Fibroblast of villous mesenchyme (primary cell): ENCODE results near the gene ACKR3. TPM values are rescaled to one million over a fixed set of nuclear protein-coding genes. Genes with fewer than 3 reads are reported as not detected.

Experiments used
- DNase-seq: peaks from one replicate; pipeline ENCODE4 v3.0.0-alpha.2; 2010; ENCODE audit warnings: low read depth
- H3K4me3 ChIP-seq: 2 replicates; pipeline ENCODE4 v1.5.1; 2011; ENCODE audit warnings: low read depth, mild to moderate bottlenecking, low read length
- total RNA-seq: library from RNA; depleted of rRNA; stranded (reverse); fragments of >200 nt; gene quantifications from 2 replicates; pipeline ENCODE4 v1.2.3, GENCODE V29; 2012
- TF ChIP-seq, protein P1 (sequence below): IDR thresholded peaks from 2 replicates; pipeline ENCODE4 v1.5.1; 2012; ENCODE audit warnings: low read depth, mild to moderate bottlenecking, low read length; ENCODE audit not compliant: insufficient read depth

The ACKR3 gene
- total RNA-seq, 1 donor: not detected

DNA sequence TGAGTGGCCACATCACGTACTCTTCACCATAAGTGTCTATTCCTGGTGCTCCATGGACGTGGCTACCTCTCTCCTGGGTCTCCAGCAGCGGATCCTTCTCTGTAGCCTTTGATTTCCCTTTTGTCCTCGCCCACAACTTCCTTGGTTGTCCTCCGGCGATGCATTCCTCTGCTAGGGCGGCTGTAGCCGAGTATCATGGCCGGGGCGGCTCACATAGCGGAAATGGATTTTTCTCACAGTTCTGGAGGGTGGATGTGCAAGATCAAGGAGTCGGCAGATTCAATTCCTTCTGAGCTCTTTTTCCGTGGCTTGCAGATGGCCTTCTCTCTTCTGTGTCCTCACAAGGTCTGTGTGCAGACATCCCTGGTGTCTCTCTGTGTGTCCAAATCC lies 35.7 kb downstream of the ACKR3 start:
- H3K4me3 ChIP-seq: no peak overlapping the region
- no peak for DNase-seq
- TF ChIP-seq, protein P1, sequence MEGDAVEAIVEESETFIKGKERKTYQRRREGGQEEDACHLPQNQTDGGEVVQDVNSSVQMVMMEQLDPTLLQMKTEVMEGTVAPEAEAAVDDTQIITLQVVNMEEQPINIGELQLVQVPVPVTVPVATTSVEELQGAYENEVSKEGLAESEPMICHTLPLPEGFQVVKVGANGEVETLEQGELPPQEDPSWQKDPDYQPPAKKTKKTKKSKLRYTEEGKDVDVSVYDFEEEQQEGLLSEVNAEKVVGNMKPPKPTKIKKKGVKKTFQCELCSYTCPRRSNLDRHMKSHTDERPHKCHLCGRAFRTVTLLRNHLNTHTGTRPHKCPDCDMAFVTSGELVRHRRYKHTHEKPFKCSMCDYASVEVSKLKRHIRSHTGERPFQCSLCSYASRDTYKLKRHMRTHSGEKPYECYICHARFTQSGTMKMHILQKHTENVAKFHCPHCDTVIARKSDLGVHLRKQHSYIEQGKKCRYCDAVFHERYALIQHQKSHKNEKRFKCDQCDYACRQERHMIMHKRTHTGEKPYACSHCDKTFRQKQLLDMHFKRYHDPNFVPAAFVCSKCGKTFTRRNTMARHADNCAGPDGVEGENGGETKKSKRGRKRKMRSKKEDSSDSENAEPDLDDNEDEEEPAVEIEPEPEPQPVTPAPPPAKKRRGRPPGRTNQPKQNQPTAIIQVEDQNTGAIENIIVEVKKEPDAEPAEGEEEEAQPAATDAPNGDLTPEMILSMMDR: no peak

DNA sequence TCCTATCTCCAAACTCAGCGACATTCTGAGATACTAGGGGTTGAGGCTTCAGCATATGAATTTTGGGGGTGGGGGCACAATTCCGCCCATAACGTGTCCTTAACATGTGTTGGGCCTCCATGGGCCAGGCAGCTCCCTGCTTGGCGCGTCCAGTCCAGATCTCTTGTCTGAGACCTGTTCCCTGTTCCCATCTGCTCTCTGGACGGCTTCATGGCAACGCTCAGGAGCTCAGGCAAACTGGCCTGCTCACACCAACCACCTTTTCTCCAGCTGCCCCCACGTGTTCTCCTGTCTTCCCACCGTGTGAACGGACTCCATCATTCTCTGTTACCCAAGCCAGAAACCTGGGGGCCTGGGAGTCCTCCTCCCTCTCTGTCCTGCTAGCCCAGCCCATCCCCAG lies 36.4 kb downstream of the ACKR3 start:
- H3K4me3 ChIP-seq: no peak overlapping the region
- TF ChIP-seq, protein P1: no peak
- no peak for DNase-seq

DNA sequence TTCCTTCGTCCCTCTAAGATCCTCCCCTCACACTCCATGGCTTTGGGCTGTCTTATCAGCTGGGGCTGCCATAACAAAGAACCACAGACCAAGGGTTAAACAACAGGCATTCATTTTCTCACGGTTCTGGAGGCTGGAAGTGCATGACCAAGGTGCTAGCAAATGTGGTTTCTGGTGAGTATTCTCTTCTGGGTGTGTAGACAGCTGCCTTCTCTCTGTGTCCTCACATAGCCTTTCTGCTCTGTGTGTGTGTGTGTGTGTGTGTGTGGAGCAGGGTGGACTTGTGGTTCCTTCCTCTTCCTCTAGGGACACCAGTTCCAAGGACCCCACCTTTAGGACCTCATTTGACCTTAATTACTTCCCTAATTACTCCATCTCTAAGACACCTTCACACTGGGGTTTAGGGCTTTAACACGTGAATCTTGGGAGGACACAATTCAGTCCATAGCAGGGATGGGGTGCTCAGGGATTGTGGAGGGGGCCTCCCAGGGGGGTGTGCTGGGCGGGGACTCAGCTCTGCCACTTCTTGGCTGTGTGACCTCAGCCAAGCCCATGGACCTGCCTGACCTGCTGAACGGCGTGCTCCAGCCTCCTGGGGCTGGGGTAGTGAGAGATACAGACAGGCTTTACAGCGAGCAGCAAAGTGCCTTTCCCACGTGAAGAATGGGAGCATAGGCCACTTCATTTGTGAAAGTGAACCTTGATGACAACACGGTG lies 38.0 kb downstream of the ACKR3 start:
- H3K4me3 ChIP-seq: no peak overlapping the region
- DNase-seq: peak; percentile 15
- TF ChIP-seq, protein P1: no peak

DNA sequence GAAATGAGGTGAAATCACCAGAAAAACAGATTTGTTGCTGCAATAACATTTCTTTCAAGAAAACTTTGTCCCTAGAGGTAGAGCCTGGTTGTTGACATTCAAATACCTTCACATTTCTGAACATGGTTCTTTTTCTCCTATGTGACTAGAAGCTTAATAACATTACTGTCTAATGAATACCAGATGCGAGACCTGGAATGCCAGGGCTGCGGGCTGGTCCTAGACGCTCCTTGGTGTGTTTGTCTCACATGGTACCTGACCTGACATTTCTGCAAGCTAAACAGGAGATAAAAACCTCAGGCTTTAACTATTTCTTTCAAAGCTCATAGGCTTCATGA lies 38.5 kb downstream of the ACKR3 start:
- H3K4me3 ChIP-seq: no peak overlapping the region
- TF ChIP-seq, protein P1: no peak
- DNase-seq: peak; percentile 6

DNA sequence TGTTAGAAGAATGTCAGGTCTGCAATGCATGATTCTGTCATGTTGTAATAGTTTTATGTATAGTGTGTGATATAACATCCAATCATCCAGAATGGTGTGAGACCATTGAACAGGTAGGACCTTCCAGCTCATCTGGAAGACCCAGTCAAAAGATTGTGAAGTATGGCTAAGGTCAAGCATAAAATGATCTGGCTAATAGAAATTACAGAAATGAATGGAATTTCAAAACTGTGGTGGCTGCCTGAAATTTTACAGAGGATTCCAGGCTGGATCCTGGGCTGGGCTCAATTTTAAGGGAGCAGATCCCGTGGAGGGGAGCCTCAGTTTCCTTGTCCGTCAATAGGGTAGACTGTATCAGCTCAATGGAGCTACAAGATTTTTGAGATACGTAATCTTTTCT lies 39.1 kb downstream of the ACKR3 start:
- TF ChIP-seq, protein P1: no peak
- H3K4me3 ChIP-seq: no peak overlapping the region
- DNase-seq: no peak

DNA sequence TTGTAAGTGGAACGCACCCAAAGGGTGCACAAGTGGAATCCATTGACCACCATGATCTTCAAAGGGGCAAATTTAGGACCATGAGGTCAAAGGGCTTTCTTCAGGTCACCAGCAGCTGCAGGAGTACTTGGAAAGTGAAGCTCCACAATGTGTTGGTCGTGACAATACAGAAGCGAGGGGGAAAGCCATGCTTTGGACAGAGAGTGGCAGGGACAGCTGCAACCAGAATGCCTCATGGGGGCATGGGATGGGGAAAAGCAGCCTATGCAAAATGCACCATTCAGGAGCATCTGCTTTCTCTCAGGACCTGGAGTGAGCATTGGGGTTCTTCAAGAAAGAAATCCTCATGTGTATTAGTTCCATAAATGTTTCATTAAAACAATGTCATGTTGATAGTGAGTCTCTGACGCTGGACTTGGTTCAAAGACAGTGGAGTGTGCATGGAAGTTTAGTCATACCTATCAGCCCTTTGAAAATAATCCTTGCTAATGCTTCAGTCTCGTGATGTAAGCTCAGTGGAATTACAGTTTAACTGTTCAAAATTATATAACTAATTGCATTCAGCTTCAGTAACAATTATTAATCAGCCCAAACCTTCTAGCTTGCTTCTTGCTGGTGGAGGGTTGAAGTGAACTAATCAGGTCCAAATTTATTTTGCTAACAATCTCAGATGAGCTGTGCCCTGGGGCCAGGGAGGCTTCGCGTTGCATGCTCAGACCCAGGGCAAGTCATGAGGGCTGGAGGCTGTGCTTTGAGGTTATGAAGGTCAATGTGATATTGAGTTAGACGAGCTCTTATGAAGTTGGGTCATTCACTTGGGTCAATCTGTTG lies 41.6 kb downstream of the ACKR3 start:
- DNase-seq: no peak
- no peak overlapping the region for H3K4me3 ChIP-seq
- TF ChIP-seq, protein P1: no peak
